HG03045 (cell line): ENCODE measurements around the gene ITPRID2.

ENCODE experiments used
- ATAC-seq: cut with Tn5 transposase; IDR thresholded peaks from one replicate; pipeline ENCODE4 v1.9.1; 2021; ENCODE audit warnings: mild to moderate bottlenecking, moderate library complexity; ENCODE audit not compliant: unreplicated experiment

Gene ITPRID2

GRCh38 chr2:181879295-181879694, 12.2 kb upstream of the ITPRID2 start:
- ATAC-seq: no peak

GRCh38 chr2:181882246-181883020, 9.1 kb upstream of the ITPRID2 start:
- no peak for ATAC-seq

- ATAC-seq: no peak
Measured at GRCh38 chr2:181884601-181885000, 6.9 kb upstream of the ITPRID2 start.

- no peak for ATAC-seq
Measured at GRCh38 chr2:181885096-181885495, 6.4 kb upstream of the ITPRID2 start.

GRCh38 chr2:181886192-181886591, 5.3 kb upstream of the ITPRID2 start:
- ATAC-seq: no peak

- ATAC-seq: no peak
Measured at GRCh38 chr2:181887045-181887444, 4.5 kb upstream of the ITPRID2 start.

GRCh38 chr2:181889776-181890175, 1.8 kb upstream of the ITPRID2 start:
- no peak for ATAC-seq

GRCh38 chr2:181890271-181890670, 1.3 kb upstream of the ITPRID2 start:
- ATAC-seq: no peak

GRCh38 chr2:181891966-181892798, 652 bp downstream of the ITPRID2 start:
- peak; percentile 57 for ATAC-seq

- ATAC-seq: no peak
Measured at GRCh38 chr2:181892799-181893435, 1.4 kb downstream of the ITPRID2 start.

GRCh38 chr2:181894381-181894780, 2.9 kb downstream of the ITPRID2 start:
- no peak for ATAC-seq

- no peak for ATAC-seq
Measured at GRCh38 chr2:181895818-181896217, 4.3 kb downstream of the ITPRID2 start.

GRCh38 chr2:181896286-181896685, 4.8 kb downstream of the ITPRID2 start:
- no peak for ATAC-seq

- no peak for ATAC-seq
Measured at GRCh38 chr2:181900007-181900651, 8.6 kb downstream of the ITPRID2 start.

GRCh38 chr2:181902625-181903024, 11.1 kb downstream of the ITPRID2 start:
- ATAC-seq: no peak

- no peak for ATAC-seq
Measured at GRCh38 chr2:181904022-181904632, 12.6 kb downstream of the ITPRID2 start.

GRCh38 chr2:181907057-181907456, 15.5 kb downstream of the ITPRID2 start:
- peak; percentile 63 for ATAC-seq

- ATAC-seq: no peak
Measured at GRCh38 chr2:181907635-181908034, 16.1 kb downstream of the ITPRID2 start.

GRCh38 chr2:181910028-181910831, 18.7 kb downstream of the ITPRID2 start:
- ATAC-seq: no peak

- ATAC-seq: no peak
Measured at GRCh38 chr2:181911830-181912229, 20.3 kb downstream of the ITPRID2 start.
